Neural progenitor cell (in vitro differentiated cells): ENCODE results near the gene SEL1L2. TPM values are rescaled to one million over a fixed set of nuclear protein-coding genes. Genes with fewer than 3 reads are reported as not detected.

ENCODE experiments used
- DNase-seq: peaks from one replicate; pipeline ENCODE4 v3.0.0-alpha.2; 2016; ENCODE audit warnings: low spot score
- H2AFZ ChIP-seq: fragments of 200-600 bp; sonication (generic); replicated peaks from 2 replicates; pipeline ENCODE4 v1.6.1; 2016; ENCODE audit warnings: antibody characterized with exemption
- H3F3A ChIP-seq: fragments of 200-600 bp; sonication (generic); 2 replicates; pipeline ENCODE4 v1.6.1; 2016; ENCODE audit warnings: antibody characterized with exemption, low read depth
- H3K27ac ChIP-seq: fragments of 200-600 bp; sonication (generic); 2 replicates; pipeline ENCODE4 v1.5.1; 2016; ENCODE audit warnings: mild to moderate bottlenecking
- H3K27me3 ChIP-seq: fragments of 200-600 bp; sonication (generic); 2 replicates; pipeline ENCODE4 v1.6.1; 2016; ENCODE audit warnings: mild to moderate bottlenecking, moderate library complexity
- H3K36me3 ChIP-seq: fragments of 200-600 bp; sonication (generic); 2 replicates; pipeline ENCODE4 v1.5.1; 2016
- H3K4me1 ChIP-seq: fragments of 200-600 bp; sonication (generic); 2 replicates; pipeline ENCODE4 v1.6.1; 2016; ENCODE audit warnings: mixed run types
- H3K4me2 ChIP-seq: fragments of 200-600 bp; sonication (generic); 2 replicates; pipeline ENCODE4 v1.6.1; 2016
- H3K4me3 ChIP-seq: fragments of 200-600 bp; sonication (generic); 2 replicates; pipeline ENCODE4 v1.5.1; 2016
- H3K79me2 ChIP-seq: fragments of 200-600 bp; sonication (generic); 2 replicates; pipeline ENCODE4 v1.6.1; 2016; ENCODE audit warnings: low read depth
- H3K9ac ChIP-seq: fragments of 200-600 bp; sonication (generic); 2 replicates; pipeline ENCODE4 v1.6.1; 2016
- H3K9me3 ChIP-seq: fragments of 200-600 bp; sonication (generic); 2 replicates; pipeline ENCODE4 v1.5.1; 2016; ENCODE audit warnings: low read depth
- H4K20me1 ChIP-seq: fragments of 200-600 bp; sonication (generic); 2 replicates; pipeline ENCODE4 v1.6.1; 2016; ENCODE audit warnings: low read depth
- H3K27ac Mint-ChIP-seq: 3 replicates; pipeline ENCODE4 v1.8.0; 2021; ENCODE audit warnings: mixed read lengths
- H3K27me3 Mint-ChIP-seq: 2 replicates; pipeline ENCODE4 v1.8.0; 2022; ENCODE audit warnings: low read depth, mild to moderate bottlenecking, inconsistent platforms, moderate library complexity, mixed read lengths; ENCODE audit not compliant: insufficient read depth
- H3K36me3 Mint-ChIP-seq: 3 replicates; pipeline ENCODE4 v1.8.0; 2021; ENCODE audit warnings: mixed read lengths
- H3K4me1 Mint-ChIP-seq: 3 replicates; pipeline ENCODE4 v1.8.0; 2021; ENCODE audit warnings: mixed read lengths
- H3K4me3 Mint-ChIP-seq: 3 replicates; pipeline ENCODE4 v1.8.0; 2021; ENCODE audit warnings: mild to moderate bottlenecking, moderate library complexity, mixed read lengths
- H3K9me3 Mint-ChIP-seq: 3 replicates; pipeline ENCODE4 v1.8.0; 2020; ENCODE audit warnings: mixed read lengths
- EZH2 ChIP-seq: fragments of 200-600 bp; sonication (generic); IDR thresholded peaks from 2 replicates; pipeline ENCODE4 v1.6.1; 2017; ENCODE audit warnings: antibody characterized with exemption, mild to moderate bottlenecking, moderate library complexity
- EZH2phosphoT487 ChIP-seq: fragments of 200-600 bp; sonication (generic); IDR thresholded peaks from 2 replicates; pipeline ENCODE4 v1.6.1; 2017; ENCODE audit warnings: antibody characterized with exemption
- total RNA-seq: library from RNA; depleted of rRNA; stranded (reverse); fragments of >200 nt; gene quantifications from 2 replicates; pipeline ENCODE4 v1.2.3, GENCODE V29; 2015; ENCODE audit warnings: low replicate concordance
- TF ChIP-seq, protein P1 (sequence below): fragments of 200-600 bp; sonication (generic); IDR thresholded peaks from 2 replicates; pipeline ENCODE4 v1.5.1; 2017; ENCODE audit warnings: antibody characterized with exemption, mild to moderate bottlenecking

Gene SEL1L2
- total RNA-seq, 1 donor from 2014 or later, result 0.77 TPM

DNA sequence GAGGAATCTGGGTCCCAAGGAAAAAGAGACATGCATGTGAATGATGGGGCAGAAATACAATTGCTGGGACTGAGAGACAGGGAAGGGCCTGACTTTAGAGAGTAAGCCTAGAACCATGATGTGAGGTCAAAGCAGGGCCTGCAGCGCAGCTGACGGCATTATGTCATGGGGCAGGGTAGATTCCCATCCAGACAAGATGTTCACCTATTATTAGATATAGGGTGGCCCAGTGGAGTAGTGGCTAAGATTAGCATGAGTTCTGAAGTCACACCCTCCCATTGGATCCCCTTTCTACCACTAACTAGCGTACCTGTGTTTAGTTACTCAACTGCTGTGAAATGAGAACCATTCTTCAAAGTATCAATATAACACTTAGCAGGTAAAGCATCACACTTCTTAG lies 166.0 kb downstream of the SEL1L2 start:
- H3K9me3 ChIP-seq, result no peaks in the 10 kb centered on the region
- Mint-ChIP-seq H3K27ac (no peak overlapping the region), H3K36me3 (no peaks in the 10 kb centered on the region), H3K4me3 (no peak overlapping the region), H3K9me3 (no peaks in the 10 kb centered on the region), H3K4me1 (no peaks in the 10 kb centered on the region), H3K27me3 (peaks cover 2% of the 10 kb centered on the region)
- no peak overlapping the region for H3K4me3 ChIP-seq
- no peaks in the 10 kb centered on the region for H3K36me3 ChIP-seq
- H3F3A ChIP-seq, result no peaks in the 10 kb centered on the region
- DNase-seq, result no peak
- no peaks in the 10 kb centered on the region for H3K4me1 ChIP-seq
- H3K79me2 ChIP-seq, result no peaks in the 10 kb centered on the region
- TF ChIP-seq, protein P1, sequence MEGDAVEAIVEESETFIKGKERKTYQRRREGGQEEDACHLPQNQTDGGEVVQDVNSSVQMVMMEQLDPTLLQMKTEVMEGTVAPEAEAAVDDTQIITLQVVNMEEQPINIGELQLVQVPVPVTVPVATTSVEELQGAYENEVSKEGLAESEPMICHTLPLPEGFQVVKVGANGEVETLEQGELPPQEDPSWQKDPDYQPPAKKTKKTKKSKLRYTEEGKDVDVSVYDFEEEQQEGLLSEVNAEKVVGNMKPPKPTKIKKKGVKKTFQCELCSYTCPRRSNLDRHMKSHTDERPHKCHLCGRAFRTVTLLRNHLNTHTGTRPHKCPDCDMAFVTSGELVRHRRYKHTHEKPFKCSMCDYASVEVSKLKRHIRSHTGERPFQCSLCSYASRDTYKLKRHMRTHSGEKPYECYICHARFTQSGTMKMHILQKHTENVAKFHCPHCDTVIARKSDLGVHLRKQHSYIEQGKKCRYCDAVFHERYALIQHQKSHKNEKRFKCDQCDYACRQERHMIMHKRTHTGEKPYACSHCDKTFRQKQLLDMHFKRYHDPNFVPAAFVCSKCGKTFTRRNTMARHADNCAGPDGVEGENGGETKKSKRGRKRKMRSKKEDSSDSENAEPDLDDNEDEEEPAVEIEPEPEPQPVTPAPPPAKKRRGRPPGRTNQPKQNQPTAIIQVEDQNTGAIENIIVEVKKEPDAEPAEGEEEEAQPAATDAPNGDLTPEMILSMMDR, result no peak
- TF ChIP-seq EZH2 (no peak), EZH2phosphoT487 (no peak)
- H3K27ac ChIP-seq, result no peak overlapping the region
- no peaks in the 10 kb centered on the region for H4K20me1 ChIP-seq
- no peak overlapping the region for H3K4me2 ChIP-seq
- H2AFZ ChIP-seq, result no peak overlapping the region
- H3K27me3 ChIP-seq, result no peaks in the 10 kb centered on the region
- no peak overlapping the region for H3K9ac ChIP-seq

DNA sequence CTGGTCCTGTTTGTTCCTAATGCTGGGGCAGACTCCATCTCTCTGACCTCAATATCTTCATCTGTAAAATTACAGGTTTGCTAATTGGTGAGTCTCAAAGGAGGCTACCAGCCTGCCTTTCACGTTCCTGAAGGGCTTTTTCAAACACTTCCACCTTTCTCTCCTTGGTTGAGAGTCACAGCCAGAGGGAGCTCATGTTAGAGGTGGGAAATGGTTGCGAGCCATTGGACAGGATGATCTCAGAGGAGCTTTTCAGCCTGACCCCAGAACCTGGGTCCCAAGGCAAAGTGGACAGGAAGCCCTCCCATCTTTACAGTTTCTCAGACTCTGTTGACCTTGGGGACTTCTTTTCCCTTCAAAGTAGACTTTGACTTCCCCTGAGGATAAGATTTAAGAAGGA lies 168.0 kb downstream of the SEL1L2 start:
- Mint-ChIP-seq H3K4me1 (no peaks in the 10 kb centered on the region), H3K36me3 (peaks cover 3% of the 10 kb centered on the region), H3K27ac (no peak overlapping the region), H3K9me3 (no peaks in the 10 kb centered on the region), H3K4me3 (no peak overlapping the region), H3K27me3 (peaks cover 2% of the 10 kb centered on the region)
- no peaks in the 10 kb centered on the region for H4K20me1 ChIP-seq
- H3K4me1 ChIP-seq, result no peaks in the 10 kb centered on the region
- H3K79me2 ChIP-seq, result no peaks in the 10 kb centered on the region
- H3K27me3 ChIP-seq, result no peaks in the 10 kb centered on the region
- no peaks in the 10 kb centered on the region for H3F3A ChIP-seq
- peak; percentile 26 for DNase-seq
- no peaks in the 10 kb centered on the region for H3K36me3 ChIP-seq
- no peak overlapping the region for H3K27ac ChIP-seq
- no peak overlapping the region for H2AFZ ChIP-seq
- no peaks in the 10 kb centered on the region for H3K9me3 ChIP-seq
- H3K4me3 ChIP-seq, result no peak overlapping the region
- TF ChIP-seq, protein P1, result peak; percentile 26
- TF ChIP-seq EZH2phosphoT487 (no peak), EZH2 (no peak)
- H3K9ac ChIP-seq, result no peak overlapping the region
- no peak overlapping the region for H3K4me2 ChIP-seq

DNA sequence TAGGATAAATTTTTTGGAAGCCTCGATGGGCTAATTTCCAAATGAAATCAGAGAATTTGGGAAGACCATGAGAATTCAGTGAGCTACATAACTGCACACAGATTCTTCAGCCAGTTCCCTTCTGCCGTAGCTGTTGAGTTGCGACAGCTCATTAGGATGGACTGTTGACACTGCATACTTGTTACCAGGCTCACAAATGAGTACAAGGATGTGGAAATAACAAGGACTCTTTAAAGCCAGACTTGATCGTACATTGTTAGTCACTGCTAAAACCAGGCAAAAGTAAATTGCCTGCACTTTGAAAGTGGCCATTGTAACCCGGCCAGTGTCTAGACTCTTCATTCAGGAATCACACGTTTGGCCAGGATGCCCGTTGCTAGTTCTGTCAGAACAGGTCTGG lies 168.5 kb downstream of the SEL1L2 start:
- H3K27ac ChIP-seq, result no peak overlapping the region
- no peaks in the 10 kb centered on the region for H3K27me3 ChIP-seq
- no peaks in the 10 kb centered on the region for H3F3A ChIP-seq
- peaks cover 4% of the 10 kb centered on the region for H3K36me3 Mint-ChIP-seq
- no peaks in the 10 kb centered on the region for H3K4me1 ChIP-seq
- no peaks in the 10 kb centered on the region for H3K4me1 Mint-ChIP-seq
- no peak overlapping the region for H3K4me3 Mint-ChIP-seq
- no peaks in the 10 kb centered on the region for H3K9me3 Mint-ChIP-seq
- no peaks in the 10 kb centered on the region for H3K79me2 ChIP-seq
- H3K36me3 ChIP-seq, result no peaks in the 10 kb centered on the region
- no peak overlapping the region for H2AFZ ChIP-seq
- no peak overlapping the region for H3K4me2 ChIP-seq
- H3K9me3 ChIP-seq, result no peaks in the 10 kb centered on the region
- TF ChIP-seq, protein P1, result no peak
- TF ChIP-seq EZH2 (no peak), EZH2phosphoT487 (no peak)
- no peak overlapping the region for H3K4me3 ChIP-seq
- DNase-seq, result no peak
- no peaks in the 10 kb centered on the region for H4K20me1 ChIP-seq
- H3K27ac Mint-ChIP-seq, result no peak overlapping the region
- H3K27me3 Mint-ChIP-seq, result peaks cover 2% of the 10 kb centered on the region
- H3K9ac ChIP-seq, result no peak overlapping the region
